ENCODE measurements around the gene P3R3URF. TPM values are rescaled to one million over a fixed set of nuclear protein-coding genes. Genes with fewer than 3 reads are reported as not detected.

P3R3URF gene
- total and polyA plus RNA-seq, 5 donors from 2014 or later, result not detected

DNA sequence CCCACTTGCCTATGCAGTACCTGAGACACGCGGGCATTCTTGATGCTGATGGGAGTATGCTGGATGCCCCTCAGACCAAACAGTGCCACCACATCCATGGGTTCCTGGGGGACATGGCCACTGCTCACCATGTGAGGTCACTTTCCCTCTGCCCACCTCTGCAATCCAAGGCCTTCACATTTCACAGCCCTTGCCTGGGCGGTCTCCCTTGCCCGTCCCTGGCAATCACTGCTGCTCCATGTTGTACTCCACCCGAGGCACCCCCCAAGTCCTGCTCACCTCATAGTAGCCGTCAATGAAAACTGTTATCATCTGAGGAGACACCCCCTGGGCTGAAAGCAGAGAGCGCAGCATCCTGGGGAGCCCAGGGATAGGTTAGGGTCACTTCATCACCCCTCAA is 17.0 kb upstream of the P3R3URF start:
- ATAC-seq (ENCODE audit: low read depth in 2 of 2), result no peak
- Mint-ChIP-seq H3K36me3 (peaks cover 27% of the 10 kb centered on the region), H3K27me3 (no peaks in the 10 kb centered on the region), H3K9me3 (no peaks in the 10 kb centered on the region), H3K27ac (no peak overlapping the region), H3K4me1 (peaks cover 4 to 20% (median 13%) of the 10 kb centered on the region in 4 donors), H3K4me3 (no peak overlapping the region)
- Histone ChIP-seq H3K27me3 (ENCODE audit: control insufficient read depth, insufficient read depth, low read length) (no peaks in the 10 kb centered on the region), H3K4me3 (ENCODE audit: low read depth, low read length) (no peak overlapping the region), H3K9me3 (ENCODE audit: control insufficient read depth in 2 of 2, low read length in 2 of 2) (no peaks in the 10 kb centered on the region), H3K27ac (ENCODE audit: insufficient read depth, low read length, poor library complexity, severe bottlenecking) (no peak overlapping the region), H3K4me1 (ENCODE audit: control insufficient read depth, insufficient read depth, low read length, poor library complexity, severe bottlenecking) (peaks cover 13% of the 10 kb centered on the region), H3K36me3 (ENCODE audit: control insufficient read depth, insufficient read depth, low read length) (peaks cover 43% of the 10 kb centered on the region)
- DNase-seq, result no peak

DNA sequence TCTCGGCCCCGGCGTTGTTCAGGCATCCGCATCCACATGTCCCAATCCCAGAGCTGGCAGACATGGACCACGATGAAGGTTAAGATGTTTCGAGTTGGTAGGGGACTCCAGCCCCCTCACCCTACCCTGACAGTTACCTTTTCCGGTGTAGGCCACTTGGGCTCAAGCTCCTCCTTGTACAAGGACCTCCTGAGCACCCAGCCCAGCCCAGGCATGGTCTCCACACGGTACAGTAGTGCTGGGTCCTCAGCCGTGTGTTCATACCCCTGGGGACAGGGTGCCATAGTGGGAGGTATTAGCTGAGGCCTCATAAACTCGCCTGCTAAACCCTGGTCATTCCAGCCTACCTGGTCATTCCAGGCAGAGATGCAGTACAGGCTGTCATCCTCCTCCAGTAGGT is 15.9 kb upstream of the P3R3URF start:
- Mint-ChIP-seq H3K27me3 (no peaks in the 10 kb centered on the region), H3K9me3 (no peaks in the 10 kb centered on the region), H3K36me3 (peaks cover 35% of the 10 kb centered on the region), H3K4me1 (peaks cover 4 to 14% (median 10%) of the 10 kb centered on the region in 4 donors), H3K4me3 (no peak overlapping the region), H3K27ac (no peak overlapping the region)
- no peaks in the 10 kb centered on the region for H3K9me3 ChIP-seq (ENCODE audit: control insufficient read depth in 2 of 2, low read length in 2 of 2)
- H3K4me3 ChIP-seq (ENCODE audit: low read depth, low read length), result no peak overlapping the region
- no peaks in the 10 kb centered on the region for H3K27me3 ChIP-seq (ENCODE audit: control insufficient read depth, insufficient read depth, low read length)
- peaks cover 4% of the 10 kb centered on the region for H3K4me1 ChIP-seq (ENCODE audit: control insufficient read depth, insufficient read depth, low read length, poor library complexity, severe bottlenecking)
- ATAC-seq (ENCODE audit: low read depth in 2 of 2) (no peak), DNase-seq (no peak)
- H3K36me3 ChIP-seq (ENCODE audit: control insufficient read depth, insufficient read depth, low read length), result peaks cover 43% of the 10 kb centered on the region
- no peak overlapping the region for H3K27ac ChIP-seq (ENCODE audit: insufficient read depth, low read length, poor library complexity, severe bottlenecking)

DNA sequence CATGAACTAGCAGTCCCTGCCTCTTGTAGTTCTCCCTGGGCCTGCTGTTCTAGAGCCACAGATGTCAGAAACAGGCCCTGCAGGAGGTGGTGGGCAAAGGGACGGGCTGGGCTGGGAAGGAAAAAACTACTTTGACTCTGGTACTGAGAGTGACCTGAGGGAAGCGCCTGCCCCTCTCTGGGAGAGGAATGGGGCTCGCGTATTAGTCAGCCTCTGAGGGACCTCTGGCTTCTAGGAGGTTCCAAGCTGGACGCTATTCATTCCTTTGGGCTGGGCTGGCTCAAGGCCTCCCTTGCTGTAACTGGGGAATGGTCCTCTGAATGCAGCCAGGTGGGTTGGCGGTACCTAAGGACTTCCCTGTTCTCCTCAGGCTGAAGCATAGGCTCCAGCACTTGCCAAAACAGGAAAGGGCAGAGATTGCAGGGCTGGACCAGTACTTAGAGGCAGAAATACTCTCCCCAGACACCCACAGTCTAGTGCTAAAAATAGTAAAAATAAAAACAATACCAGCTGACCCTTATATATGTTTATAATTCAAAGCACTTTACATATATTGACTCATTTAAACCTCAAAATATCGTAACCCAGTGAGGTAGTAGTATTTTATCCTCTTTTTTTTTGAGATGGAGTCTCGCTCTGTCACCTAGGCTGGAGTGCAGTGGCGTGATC is 14.9 kb upstream of the P3R3URF start:
- Histone ChIP-seq H3K4me1 (ENCODE audit: control insufficient read depth, insufficient read depth, low read length, poor library complexity, severe bottlenecking) (no peaks in the 10 kb centered on the region), H3K9me3 (ENCODE audit: control insufficient read depth in 2 of 2, low read length in 2 of 2) (no peaks in the 10 kb centered on the region), H3K4me3 (ENCODE audit: low read depth, low read length) (no peak overlapping the region), H3K27ac (ENCODE audit: insufficient read depth, low read length, poor library complexity, severe bottlenecking) (no peak overlapping the region), H3K27me3 (ENCODE audit: control insufficient read depth, insufficient read depth, low read length) (no peaks in the 10 kb centered on the region), H3K36me3 (ENCODE audit: control insufficient read depth, insufficient read depth, low read length) (peaks cover 43% of the 10 kb centered on the region)
- H3K9me3 Mint-ChIP-seq, result no peaks in the 10 kb centered on the region
- no peak for ATAC-seq (ENCODE audit: low read depth in 2 of 2)
- no peak overlapping the region for H3K27ac Mint-ChIP-seq
- peaks cover 32% of the 10 kb centered on the region for H3K36me3 Mint-ChIP-seq
- no peak for DNase-seq
- H3K4me1 Mint-ChIP-seq, result peaks cover 3 to 5% (median 4%) of the 10 kb centered on the region in 4 donors
- no peaks in the 10 kb centered on the region for H3K27me3 Mint-ChIP-seq
- no peak overlapping the region for H3K4me3 Mint-ChIP-seq

DNA sequence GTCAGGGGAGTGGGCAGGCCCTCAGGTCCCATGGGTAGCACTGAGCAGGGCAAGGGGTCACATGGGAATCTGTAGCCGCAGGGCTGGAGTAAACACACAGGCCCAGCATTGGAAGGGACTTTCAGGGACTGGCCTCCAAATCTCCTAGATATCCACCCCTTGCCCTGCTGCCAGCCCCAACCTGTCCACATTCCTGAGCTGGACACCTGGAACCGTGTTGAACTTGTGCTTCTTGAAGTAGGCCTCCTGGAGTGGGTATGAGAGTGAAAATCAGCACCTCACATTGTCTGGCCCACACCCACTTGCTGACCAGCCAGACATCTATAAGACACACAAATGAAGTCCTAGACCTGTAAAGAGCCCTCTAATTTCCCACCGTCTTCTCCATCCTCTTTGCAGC is 14.3 kb upstream of the P3R3URF start:
- DNase-seq (no peak), ATAC-seq (ENCODE audit: low read depth in 2 of 2) (no peak)
- Mint-ChIP-seq H3K36me3 (peaks cover 30% of the 10 kb centered on the region), H3K27me3 (no peaks in the 10 kb centered on the region), H3K9me3 (no peaks in the 10 kb centered on the region), H3K27ac (peak overlapping the region in 1 of 3 donors; percentile 11), H3K4me3 (no peak overlapping the region), H3K4me1 (peaks cover 0 to 4% (median 2%) of the 10 kb centered on the region in 4 donors)
- no peak overlapping the region for H3K4me3 ChIP-seq (ENCODE audit: low read depth, low read length)
- H3K4me1 ChIP-seq (ENCODE audit: control insufficient read depth, insufficient read depth, low read length, poor library complexity, severe bottlenecking), result no peaks in the 10 kb centered on the region
- no peaks in the 10 kb centered on the region for H3K9me3 ChIP-seq (ENCODE audit: control insufficient read depth in 2 of 2, low read length in 2 of 2)
- no peak overlapping the region for H3K27ac ChIP-seq (ENCODE audit: insufficient read depth, low read length, poor library complexity, severe bottlenecking)
- peaks cover 43% of the 10 kb centered on the region for H3K36me3 ChIP-seq (ENCODE audit: control insufficient read depth, insufficient read depth, low read length)
- H3K27me3 ChIP-seq (ENCODE audit: control insufficient read depth, insufficient read depth, low read length), result no peaks in the 10 kb centered on the region

DNA sequence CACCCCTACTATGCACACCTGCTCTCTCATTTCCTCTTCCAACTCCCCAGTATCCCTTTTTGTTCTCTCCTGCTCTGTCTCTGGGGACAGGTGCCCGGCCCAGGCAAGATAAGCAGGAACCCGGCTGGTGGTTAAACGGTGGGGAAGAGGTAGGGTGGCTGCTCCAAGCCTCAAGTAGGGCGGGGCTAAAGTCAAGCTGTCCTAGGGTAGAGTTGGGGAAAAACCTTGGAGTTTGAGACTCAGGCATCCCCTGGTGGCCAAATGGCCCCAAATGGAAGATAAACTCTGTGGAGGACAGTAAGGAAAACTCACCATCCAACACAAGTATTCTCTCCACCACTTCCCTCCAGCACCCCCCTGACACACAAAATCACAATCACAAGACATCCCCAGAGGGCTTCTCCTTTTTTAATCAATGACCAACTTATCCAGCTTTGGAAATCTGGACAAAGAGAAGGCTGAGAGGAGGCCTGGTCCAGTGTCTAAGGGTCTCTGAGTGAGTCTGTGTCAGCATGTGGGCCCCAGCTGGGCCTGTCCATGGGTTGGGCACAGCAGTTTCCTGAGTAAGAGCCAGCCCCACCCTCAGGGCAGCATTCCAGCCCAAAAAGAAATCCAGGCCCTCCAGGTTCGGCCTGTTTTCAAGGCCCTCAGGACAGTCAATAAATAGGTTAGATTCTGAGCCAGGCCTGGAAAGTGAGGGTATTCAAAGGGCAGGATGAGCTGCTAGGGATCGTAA is 12.2 kb upstream of the P3R3URF start:
- Histone ChIP-seq H3K27ac (ENCODE audit: insufficient read depth, low read length, poor library complexity, severe bottlenecking) (no peak overlapping the region), H3K27me3 (ENCODE audit: control insufficient read depth, insufficient read depth, low read length) (no peaks in the 10 kb centered on the region), H3K9me3 (ENCODE audit: control insufficient read depth in 2 of 2, low read length in 2 of 2) (no peaks in the 10 kb centered on the region), H3K4me1 (ENCODE audit: control insufficient read depth, insufficient read depth, low read length, poor library complexity, severe bottlenecking) (peaks cover 3% of the 10 kb centered on the region), H3K4me3 (ENCODE audit: low read depth, low read length) (no peak overlapping the region), H3K36me3 (ENCODE audit: control insufficient read depth, insufficient read depth, low read length) (peaks cover 29% of the 10 kb centered on the region)
- DNase-seq (no peak), ATAC-seq (ENCODE audit: low read depth in 2 of 2) (no peak)
- H3K36me3 Mint-ChIP-seq, result peaks cover 23% of the 10 kb centered on the region
- H3K9me3 Mint-ChIP-seq, result no peaks in the 10 kb centered on the region
- no peak overlapping the region for H3K4me3 Mint-ChIP-seq
- peak overlapping the region in 2 of 3 donors; percentile 32 to 54 for H3K27ac Mint-ChIP-seq
- H3K27me3 Mint-ChIP-seq, result no peaks in the 10 kb centered on the region
- peaks cover 0 to 14% (median 2%) of the 10 kb centered on the region in 4 donors for H3K4me1 Mint-ChIP-seq

DNA sequence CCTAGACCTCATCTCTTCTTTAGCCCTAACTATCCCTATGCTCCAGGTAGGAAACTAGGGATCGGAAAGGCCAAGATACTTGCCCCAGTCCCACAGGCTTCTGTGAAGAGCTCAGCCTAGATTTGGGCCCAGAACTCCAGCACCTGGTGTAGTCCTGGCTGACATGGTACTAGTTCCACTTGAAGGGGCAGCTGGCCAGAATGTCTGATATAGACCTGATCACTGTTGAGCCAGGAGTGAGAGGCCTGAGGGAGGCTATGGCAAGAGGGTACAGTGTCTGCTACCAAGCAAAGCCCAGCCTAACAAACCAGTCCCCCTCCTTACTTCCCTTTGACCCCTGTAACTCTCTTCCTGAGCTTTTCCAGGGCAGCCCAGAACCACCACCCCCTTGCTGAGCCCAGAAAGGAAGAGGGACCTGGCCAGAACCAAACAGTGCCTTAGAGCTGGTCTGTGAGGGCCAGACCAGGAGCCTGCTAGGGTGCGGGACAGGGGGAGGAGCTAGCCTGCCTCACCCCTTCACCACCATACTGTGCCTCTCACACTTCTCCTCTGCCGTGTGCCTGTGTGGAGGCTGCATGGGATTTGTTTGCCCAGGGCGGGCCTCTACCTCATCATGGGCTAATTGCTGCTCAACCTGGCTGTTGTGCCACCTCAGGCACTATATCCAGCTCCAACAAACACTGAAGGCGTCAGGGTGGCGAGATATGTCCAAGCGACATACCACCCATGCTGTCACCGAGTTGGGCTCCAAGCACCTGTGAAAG is 11.0 kb upstream of the P3R3URF start:
- H3K27ac ChIP-seq (ENCODE audit: insufficient read depth, low read length, poor library complexity, severe bottlenecking), result no peak overlapping the region
- Mint-ChIP-seq H3K27me3 (no peaks in the 10 kb centered on the region), H3K27ac (peak overlapping the region in 1 of 3 donors; percentile 42), H3K4me1 (peaks cover 0 to 14% (median 2%) of the 10 kb centered on the region in 4 donors), H3K4me3 (no peak overlapping the region), H3K36me3 (peaks cover 23% of the 10 kb centered on the region), H3K9me3 (no peaks in the 10 kb centered on the region)
- peaks cover 22% of the 10 kb centered on the region for H3K36me3 ChIP-seq (ENCODE audit: control insufficient read depth, insufficient read depth, low read length)
- no peaks in the 10 kb centered on the region for H3K9me3 ChIP-seq (ENCODE audit: control insufficient read depth in 2 of 2, low read length in 2 of 2)
- ATAC-seq (ENCODE audit: low read depth in 2 of 2) (no peak), DNase-seq (no peak)
- H3K4me1 ChIP-seq (ENCODE audit: control insufficient read depth, insufficient read depth, low read length, poor library complexity, severe bottlenecking), result peaks cover 3% of the 10 kb centered on the region
- H3K4me3 ChIP-seq (ENCODE audit: low read depth, low read length), result no peak overlapping the region
- H3K27me3 ChIP-seq (ENCODE audit: control insufficient read depth, insufficient read depth, low read length), result no peaks in the 10 kb centered on the region

DNA sequence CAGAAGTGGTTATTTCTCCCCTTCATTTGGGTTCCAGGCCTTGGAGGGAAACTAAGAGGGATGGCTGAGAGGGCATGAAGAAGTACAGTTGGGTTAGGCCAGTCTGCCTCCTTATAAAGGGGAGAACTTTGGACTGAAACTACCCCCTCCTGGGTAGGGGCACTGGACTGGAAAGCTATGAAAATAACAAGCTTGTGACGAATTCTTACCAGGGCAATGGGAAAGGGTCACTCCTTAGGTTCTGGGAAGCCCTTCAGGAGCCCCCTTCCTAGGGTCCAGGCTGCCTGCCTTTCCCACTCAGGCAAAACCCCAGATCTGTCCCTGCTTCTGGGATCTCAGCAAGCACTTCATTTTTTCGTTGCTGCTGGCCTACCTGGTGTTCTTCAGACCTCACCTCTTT is 9.8 kb upstream of the P3R3URF start:
- peaks cover 3% of the 10 kb centered on the region for H3K4me1 ChIP-seq (ENCODE audit: control insufficient read depth, insufficient read depth, low read length, poor library complexity, severe bottlenecking)
- no peak overlapping the region for H3K4me3 ChIP-seq (ENCODE audit: low read depth, low read length)
- ATAC-seq (ENCODE audit: low read depth in 2 of 2), result no peak
- no peaks in the 10 kb centered on the region for H3K9me3 Mint-ChIP-seq
- H3K36me3 ChIP-seq (ENCODE audit: control insufficient read depth, insufficient read depth, low read length), result peaks cover 15% of the 10 kb centered on the region
- no peaks in the 10 kb centered on the region for H3K27me3 Mint-ChIP-seq
- H3K36me3 Mint-ChIP-seq, result peaks cover 17% of the 10 kb centered on the region
- H3K27ac ChIP-seq (ENCODE audit: insufficient read depth, low read length, poor library complexity, severe bottlenecking), result no peak overlapping the region
- DNase-seq, result no peak
- H3K4me1 Mint-ChIP-seq, result peaks cover 0 to 14% (median 2%) of the 10 kb centered on the region in 4 donors
- H3K4me3 Mint-ChIP-seq, result no peak overlapping the region
- H3K27me3 ChIP-seq (ENCODE audit: control insufficient read depth, insufficient read depth, low read length), result no peaks in the 10 kb centered on the region
- peak overlapping the region in 1 of 3 donors; percentile 92 for H3K27ac Mint-ChIP-seq
- H3K9me3 ChIP-seq (ENCODE audit: control insufficient read depth in 2 of 2, low read length in 2 of 2), result no peaks in the 10 kb centered on the region

Data from CD4-positive, CD25-positive, alpha-beta regulatory T cell (primary cell).